Raji (cell line): Measurements from ENCODE around the gene LITAFD.
A peak's percentile ranks its signal among the peaks of the same experiment; 100 is the strongest.

Experiments used
- POLR2A ChIP-seq: IDR thresholded peaks from 2 replicates; pipeline ENCODE4 v1.6.1; 2011; ENCODE audit warnings: low read depth, low read length, control low read depth; ENCODE audit not compliant: insufficient read depth

LITAFD gene

DNA sequence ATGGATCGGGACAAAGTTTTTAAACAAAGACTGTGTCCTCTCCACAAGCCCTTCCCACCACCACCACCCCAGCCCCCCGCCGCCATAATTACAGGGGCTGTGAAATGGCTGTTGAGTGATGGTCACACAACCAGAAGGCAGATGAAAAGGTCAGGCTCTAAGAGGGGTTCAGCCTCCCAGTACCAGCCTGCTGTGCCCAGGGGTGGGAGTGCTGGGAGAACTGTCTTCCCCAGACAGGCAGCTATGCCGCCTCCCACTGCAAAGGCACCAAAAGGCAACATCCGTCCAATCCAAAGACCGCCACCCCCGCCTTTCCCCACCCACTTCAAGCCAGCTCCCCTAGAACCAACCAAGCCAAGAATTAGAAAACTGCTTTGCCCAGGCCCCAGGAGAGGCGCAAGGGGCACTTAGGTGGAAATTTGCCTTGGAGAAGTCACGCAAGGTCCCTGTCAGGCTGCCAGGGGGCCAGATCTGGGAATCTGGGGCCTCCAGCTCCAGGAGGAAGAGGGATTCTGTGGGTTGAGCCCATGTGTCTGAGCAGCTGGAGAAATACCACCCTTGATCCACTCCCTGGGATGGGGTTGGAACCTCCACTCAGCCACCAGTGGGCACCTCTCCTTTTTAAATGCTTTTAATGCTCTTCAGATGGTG, 27.7 kb upstream of the LITAFD start:
- TF ChIP-seq POLR2A: no peak

DNA sequence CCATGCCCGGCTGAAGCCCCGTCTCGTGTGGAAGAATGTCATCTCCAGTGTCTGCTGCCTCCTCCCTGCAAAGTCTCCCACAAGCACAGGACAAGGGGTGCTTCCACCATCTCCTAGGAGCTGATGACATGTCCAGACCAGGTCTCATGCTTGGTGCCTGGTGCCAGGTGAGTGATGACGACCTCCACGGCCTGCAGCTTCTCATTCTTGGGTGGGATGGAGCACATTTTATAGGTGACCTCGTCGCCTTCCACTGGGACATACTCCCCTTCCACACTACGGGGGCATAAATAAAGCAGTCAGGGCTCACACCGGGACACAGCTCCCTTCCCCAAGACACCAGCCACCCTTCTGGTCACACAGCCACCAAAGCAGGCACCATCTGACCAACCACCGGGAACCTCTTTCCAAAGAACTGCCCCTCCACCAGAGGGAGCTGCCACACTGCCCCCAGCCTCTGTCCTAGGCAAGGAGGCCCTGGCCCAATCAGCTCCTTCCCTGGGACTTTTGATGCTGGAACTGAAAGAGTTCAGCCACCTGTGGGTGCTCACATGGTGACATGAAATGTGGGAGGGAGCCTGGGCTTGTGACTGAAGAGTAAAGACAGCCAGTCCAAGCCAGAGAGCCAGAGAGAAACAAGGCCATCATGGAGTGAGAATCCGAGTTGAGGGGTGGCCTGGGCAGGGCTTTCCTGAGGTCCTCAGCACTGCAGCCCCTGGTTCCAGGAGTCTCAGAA, 26.9 kb upstream of the LITAFD start:
- no peak for TF ChIP-seq POLR2A

DNA sequence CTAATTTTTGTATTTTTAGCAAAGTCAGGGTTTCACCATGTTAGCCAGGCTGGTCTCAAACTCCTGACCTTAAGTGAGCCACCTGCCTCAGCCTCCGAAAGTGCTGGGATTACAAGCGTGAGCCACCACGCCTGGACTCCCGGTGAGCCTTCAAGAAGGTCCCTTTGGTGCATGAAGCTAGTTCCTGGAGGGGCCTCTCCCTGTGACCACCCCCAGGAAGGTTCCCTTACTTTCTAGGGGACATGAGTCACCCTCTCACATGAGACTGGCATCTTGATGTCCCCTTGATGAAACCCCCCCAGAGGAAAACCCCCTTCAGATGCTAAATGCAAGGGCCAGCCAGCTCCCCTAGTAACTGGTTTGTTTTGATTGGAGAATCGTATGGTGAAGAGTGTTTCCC, 26.2 kb upstream of the LITAFD start:
- no peak for TF ChIP-seq POLR2A

DNA sequence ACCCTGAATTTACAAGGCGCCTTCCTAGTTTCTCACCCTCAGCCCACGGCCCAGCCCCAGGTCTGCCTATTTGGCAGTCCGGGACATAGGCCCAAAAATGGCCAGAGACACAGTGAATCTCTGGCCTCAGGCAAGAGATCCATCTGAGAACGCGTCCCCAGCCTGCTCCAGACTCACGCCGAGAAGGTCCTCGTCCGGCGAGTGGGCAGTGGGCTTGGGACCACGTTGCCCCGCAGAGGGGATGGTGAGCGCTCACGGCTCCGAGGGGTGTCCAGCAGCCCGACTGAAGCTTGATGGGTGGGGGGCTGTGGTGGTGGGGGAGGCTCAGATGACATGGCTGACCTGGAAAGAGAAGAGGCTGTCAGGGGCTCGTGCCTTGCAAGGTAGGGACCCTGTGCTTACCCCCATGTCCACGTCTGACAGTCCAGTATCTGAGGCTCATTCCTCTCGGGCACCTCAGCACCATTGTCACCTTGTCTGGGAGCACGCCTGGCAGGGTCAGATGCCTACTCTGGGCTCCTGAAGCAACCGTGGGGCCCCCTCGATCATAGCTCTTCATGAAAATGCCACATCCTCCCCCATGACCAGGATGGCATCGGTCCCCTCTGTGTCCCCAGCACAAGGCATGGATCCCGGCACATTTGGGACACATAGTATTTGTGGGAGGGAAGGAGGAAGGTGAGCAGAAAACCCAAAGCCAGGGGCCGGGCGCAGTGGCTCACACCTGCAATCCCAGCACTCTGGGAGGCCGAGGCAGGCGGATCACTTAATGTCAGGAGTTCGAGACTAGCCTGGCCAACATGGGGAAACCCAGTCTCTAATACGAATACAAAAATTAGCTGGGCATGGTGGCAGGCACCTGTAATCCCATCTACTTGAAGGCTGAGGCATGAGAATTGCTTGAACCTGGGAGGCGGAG, 22.9 kb upstream of the LITAFD start:
- no peak for TF ChIP-seq POLR2A

GRCh38 chr16:8859913-8860881, 22.0 kb upstream of the LITAFD start:
- TF ChIP-seq POLR2A: no peak

- no peak for TF ChIP-seq POLR2A
Measured at GRCh38 chr16:8861563-8862308, 20.4 kb upstream of the LITAFD start.

GRCh38 chr16:8862309-8863130, 19.6 kb upstream of the LITAFD start:
- 0 out of 2 replicates have a peak, but pooled peaks have one; percentile 12 for TF ChIP-seq POLR2A

DNA sequence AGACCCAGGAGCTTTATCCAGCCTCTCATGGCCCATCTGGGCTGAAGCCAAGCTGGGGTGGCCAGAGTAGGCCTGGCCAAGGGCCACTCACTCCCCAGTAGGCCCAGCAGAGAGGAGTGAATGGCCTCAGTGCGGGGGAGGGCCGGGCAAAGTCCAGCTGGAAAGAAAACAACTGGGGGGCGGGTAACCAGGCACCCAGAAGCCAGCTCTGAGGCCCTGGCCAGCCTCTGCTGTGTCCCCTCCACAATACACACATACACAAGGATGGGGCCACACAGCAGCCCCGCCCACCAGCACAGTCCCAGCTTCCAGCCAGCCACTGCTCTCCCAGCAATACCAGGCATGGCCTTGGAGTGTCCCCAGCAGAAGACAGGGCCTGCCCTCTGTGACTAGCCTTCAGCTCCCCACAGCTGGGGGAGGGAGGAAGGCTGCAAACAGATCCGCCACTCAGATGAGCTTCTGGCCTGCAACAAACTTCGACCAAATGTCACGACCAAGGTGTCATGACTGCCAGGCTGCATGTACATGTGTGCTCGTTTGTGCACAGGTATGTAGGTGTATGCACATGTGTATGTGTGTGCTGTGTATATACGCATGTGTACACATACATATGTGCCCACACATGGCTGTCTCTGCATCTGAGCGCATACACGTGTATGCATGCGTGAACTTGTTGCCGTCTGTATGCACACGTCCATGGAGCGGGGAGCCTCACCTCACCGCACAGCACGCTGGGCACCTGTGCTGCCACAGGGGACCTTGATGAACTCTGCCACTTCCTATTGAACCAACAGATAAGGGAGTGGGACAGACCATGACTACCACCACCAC, 18.3 kb upstream of the LITAFD start:
- no peak for TF ChIP-seq POLR2A

DNA sequence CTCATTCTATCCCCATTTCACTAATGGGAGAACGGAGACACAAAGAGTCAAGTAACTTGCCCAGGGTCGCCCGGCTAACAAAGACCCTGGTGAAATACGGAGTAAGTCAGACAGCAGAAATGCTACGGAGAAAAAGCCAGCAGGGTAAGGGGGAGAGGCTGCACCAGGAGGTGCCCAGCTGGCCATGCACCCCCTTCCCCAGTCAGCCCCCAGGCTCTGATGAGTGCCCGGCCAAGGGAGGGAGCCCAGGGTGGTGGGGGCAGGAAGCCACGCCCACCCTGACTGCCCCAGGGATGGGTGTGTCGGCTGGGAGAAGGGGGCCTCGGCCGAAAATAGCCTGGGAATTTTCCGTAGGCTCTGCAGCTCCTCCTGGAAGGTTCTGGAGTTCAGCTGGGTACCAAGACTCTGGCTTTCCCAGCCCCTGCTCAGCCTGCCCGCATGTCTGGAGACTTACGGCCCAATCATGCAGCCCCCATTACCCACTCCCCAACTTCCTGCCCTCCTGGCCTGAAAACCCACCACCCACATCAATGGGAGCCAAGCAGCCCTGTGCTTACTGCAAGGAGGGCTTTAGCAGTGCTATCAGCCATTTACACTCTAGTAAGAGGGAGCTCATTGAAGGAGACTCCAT, 17.6 kb upstream of the LITAFD start:
- TF ChIP-seq POLR2A: no peak

DNA sequence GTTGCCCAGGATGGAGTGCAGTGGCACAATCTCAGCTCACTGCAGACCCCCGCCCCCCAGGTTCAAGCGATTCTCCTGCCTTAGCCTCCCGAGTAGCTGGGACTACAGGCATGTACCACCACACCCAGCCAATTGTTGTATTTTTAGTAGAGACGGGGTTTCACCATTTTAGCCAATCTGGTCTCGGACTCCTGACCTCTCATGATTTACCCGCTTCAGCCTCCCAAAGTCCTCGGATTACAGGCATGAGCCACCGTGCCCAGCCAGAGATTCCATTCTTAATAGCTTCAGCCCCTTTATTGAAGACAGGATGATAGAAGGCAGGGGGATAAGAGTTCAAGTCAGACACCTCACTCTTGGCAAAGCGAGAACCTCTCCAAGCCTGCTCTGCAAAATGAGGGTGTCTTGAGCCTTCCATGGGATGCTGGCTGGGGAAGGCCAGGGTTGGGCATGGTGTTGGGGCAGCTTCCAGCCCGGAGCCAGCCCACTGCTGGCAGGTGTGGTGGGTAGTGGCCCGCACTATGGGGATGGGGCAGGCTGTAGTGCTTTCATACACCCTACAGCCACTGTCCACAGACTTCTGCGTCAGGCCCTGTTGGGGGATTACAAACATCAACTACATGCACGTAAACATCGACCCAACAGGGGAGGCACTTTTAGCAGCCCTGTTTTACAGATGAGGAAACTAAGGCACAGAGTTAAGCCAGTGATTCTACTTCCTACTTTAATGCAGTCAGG, 16.8 kb upstream of the LITAFD start:
- no peak for TF ChIP-seq POLR2A
